WTC11 (cell line): ENCODE measurements around the gene GPR157. TPM values are rescaled to one million over a fixed set of nuclear protein-coding genes. Genes with fewer than 3 reads are reported as not detected.

Source experiments
- ATAC-seq: fragments of 200-7000 bp; cut with Tn5 transposase; 2 replicates; pipeline ENCODE4 v1.10.0; 2021; ENCODE audit warnings: mild to moderate bottlenecking, moderate library complexity
- CTCF ChIA-PET: fragments of 300-600 bp; sonication (Branson Sonifier 250); formaldehyde crosslinking; loops from one replicate; lab custom pipeline; 2021; ENCODE audit warnings: antibody characterized with exemption; lab: Charles Lee
- POLR2A ChIA-PET: fragments of 350-600 bp; sonication (Branson Sonifier 250); formaldehyde crosslinking; loops from one replicate; lab custom pipeline; 2021; ENCODE audit warnings: antibody characterized with exemption; lab: Charles Lee
- DNase-seq: peaks from one replicate; pipeline ENCODE4 v3.0.0; 2021; ENCODE audit warnings: low spot score
- H3K27ac Mint-ChIP-seq: 2 replicates; pipeline ENCODE4 v1.8.0; 2021; ENCODE audit warnings: mixed read lengths
- H3K27me3 Mint-ChIP-seq: 2 replicates; pipeline ENCODE4 v1.8.0; 2021; ENCODE audit warnings: low read depth, mild to moderate bottlenecking, moderate library complexity, mixed read lengths
- H3K36me3 Mint-ChIP-seq: 2 replicates; pipeline ENCODE4 v1.8.0; 2021; ENCODE audit warnings: mixed read lengths
- H3K4me1 Mint-ChIP-seq: 2 replicates; pipeline ENCODE4 v1.8.0; 2022; ENCODE audit warnings: mixed read lengths
- H3K4me3 Mint-ChIP-seq: 2 replicates; pipeline ENCODE4 v1.8.0; 2021; ENCODE audit warnings: mild to moderate bottlenecking, moderate library complexity, mixed read lengths
- H3K9me3 Mint-ChIP-seq: 2 replicates; pipeline ENCODE4 v1.8.0; 2021; ENCODE audit warnings: mixed read lengths
- KAT7 ChIP-seq: sonication (generic); formaldehyde crosslinking; IDR thresholded peaks from 2 replicates; pipeline ENCODE4 v1.8.1; 2023; ENCODE audit warnings: missing genetic modification reagents, mild to moderate bottlenecking, borderline replicate concordance
- NFATC4 ChIP-seq: fragments of 250-450 bp; sonication (Bioruptor Pico); IDR thresholded peaks from 2 replicates; pipeline ENCODE4 v1.9.0; 2021; ENCODE audit warnings: mild to moderate bottlenecking
- PRRX2 ChIP-seq: fragments of 250-450 bp; sonication (Bioruptor Pico); IDR thresholded peaks from 2 replicates; pipeline ENCODE4 v1.8.0; 2021; ENCODE audit warnings: mild to moderate bottlenecking
- SOX15 ChIP-seq: fragments of 250-450 bp; sonication (Bioruptor Pico); IDR thresholded peaks from 2 replicates; pipeline ENCODE4 v1.9.0; 2021; ENCODE audit warnings: mild to moderate bottlenecking
- TEAD4 ChIP-seq: sonication (generic); formaldehyde crosslinking; IDR thresholded peaks from 2 replicates; pipeline ENCODE4 v1.8.0; 2022; ENCODE audit warnings: mild to moderate bottlenecking, missing genetic modification reagents
- TP53 ChIP-seq: sonication (generic); formaldehyde crosslinking; IDR thresholded peaks from 2 replicates; pipeline ENCODE4 v1.8.1; 2023; ENCODE audit warnings: mild to moderate bottlenecking, missing genetic modification reagents
- ZNF232 ChIP-seq: sonication (generic); formaldehyde crosslinking; IDR thresholded peaks from 2 replicates; pipeline ENCODE4 v1.8.0; 2022; ENCODE audit warnings: mild to moderate bottlenecking, missing genetic modification reagents
- total RNA-seq: library from RNA; stranded (reverse); gene quantifications from 3 replicates; pipeline ENCODE4 v1.2.3, GENCODE V29; 2021
- TF ChIP-seq, protein P1 (sequence below): sonication (generic); formaldehyde crosslinking; IDR thresholded peaks from 2 replicates; pipeline ENCODE4 v1.8.1; 2022; ENCODE audit warnings: low read depth, missing genetic modification reagents, borderline replicate concordance
- TF ChIP-seq, protein P2 (sequence below): sonication (generic); formaldehyde crosslinking; IDR thresholded peaks from 2 replicates; pipeline ENCODE4 v1.8.0; 2023; ENCODE audit warnings: mild to moderate bottlenecking, missing genetic modification reagents
- TF ChIP-seq, protein P3 (sequence below): sonication (generic); formaldehyde crosslinking; IDR thresholded peaks from 2 replicates; pipeline ENCODE4 v1.8.1; 2023; ENCODE audit warnings: mild to moderate bottlenecking, moderate library complexity, missing genetic modification reagents
- TF ChIP-seq, protein P4 (sequence below): fragments of 250-450 bp; sonication (Bioruptor Pico); conservative IDR thresholded peaks from 2 replicates; pipeline ENCODE4 v1.9.0; 2021; ENCODE audit warnings: mild to moderate bottlenecking
- TF ChIP-seq, protein P5 (sequence below): fragments of 250-450 bp; sonication (Bioruptor Pico); IDR thresholded peaks from 2 replicates; pipeline ENCODE4 v1.9.0; 2021; ENCODE audit warnings: moderate library complexity, mild to moderate bottlenecking, inconsistent platforms, borderline replicate concordance

Gene GPR157
- total RNA-seq, 1 experiment from 2014 or later, result 6.0 TPM

DNA sequence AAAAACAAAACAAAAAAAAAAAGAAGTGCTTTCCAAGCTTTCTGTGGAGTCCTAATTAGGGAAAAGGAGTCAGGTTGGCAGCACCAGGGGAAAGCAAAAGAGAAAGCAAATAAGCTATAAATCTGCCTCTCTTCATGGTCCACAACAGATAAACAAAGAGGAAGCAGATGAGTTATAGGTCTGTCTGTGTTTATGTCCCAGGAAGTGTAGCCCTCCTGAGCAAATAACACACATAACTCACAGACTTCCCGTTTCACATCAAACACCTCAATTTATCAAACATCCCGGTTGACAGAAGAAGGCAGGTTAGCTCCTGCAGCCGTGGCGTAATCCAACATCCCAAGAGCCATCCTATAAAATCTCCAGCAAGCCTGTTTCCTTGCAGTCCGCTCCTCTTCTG, 53.9 kb downstream of the GPR157 start:
- H3K4me1 Mint-ChIP-seq, result no peaks in the 10 kb centered on the region
- POLR2A ChIA-PET, result no interaction called here
- no peaks in the 10 kb centered on the region for H3K9me3 Mint-ChIP-seq
- no peak for ATAC-seq
- TF ChIP-seq, protein P1, sequence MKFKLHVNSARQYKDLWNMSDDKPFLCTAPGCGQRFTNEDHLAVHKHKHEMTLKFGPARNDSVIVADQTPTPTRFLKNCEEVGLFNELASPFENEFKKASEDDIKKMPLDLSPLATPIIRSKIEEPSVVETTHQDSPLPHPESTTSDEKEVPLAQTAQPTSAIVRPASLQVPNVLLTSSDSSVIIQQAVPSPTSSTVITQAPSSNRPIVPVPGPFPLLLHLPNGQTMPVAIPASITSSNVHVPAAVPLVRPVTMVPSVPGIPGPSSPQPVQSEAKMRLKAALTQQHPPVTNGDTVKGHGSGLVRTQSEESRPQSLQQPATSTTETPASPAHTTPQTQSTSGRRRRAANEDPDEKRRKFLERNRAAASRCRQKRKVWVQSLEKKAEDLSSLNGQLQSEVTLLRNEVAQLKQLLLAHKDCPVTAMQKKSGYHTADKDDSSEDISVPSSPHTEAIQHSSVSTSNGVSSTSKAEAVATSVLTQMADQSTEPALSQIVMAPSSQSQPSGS (CRISPR knock-in tag), result no peak
- no peak for TF ChIP-seq TEAD4 (CRISPR knock-in tag)
- TF ChIP-seq SOX15 (CRISPR knock-in tag), result no peak
- TF ChIP-seq, protein P2, sequence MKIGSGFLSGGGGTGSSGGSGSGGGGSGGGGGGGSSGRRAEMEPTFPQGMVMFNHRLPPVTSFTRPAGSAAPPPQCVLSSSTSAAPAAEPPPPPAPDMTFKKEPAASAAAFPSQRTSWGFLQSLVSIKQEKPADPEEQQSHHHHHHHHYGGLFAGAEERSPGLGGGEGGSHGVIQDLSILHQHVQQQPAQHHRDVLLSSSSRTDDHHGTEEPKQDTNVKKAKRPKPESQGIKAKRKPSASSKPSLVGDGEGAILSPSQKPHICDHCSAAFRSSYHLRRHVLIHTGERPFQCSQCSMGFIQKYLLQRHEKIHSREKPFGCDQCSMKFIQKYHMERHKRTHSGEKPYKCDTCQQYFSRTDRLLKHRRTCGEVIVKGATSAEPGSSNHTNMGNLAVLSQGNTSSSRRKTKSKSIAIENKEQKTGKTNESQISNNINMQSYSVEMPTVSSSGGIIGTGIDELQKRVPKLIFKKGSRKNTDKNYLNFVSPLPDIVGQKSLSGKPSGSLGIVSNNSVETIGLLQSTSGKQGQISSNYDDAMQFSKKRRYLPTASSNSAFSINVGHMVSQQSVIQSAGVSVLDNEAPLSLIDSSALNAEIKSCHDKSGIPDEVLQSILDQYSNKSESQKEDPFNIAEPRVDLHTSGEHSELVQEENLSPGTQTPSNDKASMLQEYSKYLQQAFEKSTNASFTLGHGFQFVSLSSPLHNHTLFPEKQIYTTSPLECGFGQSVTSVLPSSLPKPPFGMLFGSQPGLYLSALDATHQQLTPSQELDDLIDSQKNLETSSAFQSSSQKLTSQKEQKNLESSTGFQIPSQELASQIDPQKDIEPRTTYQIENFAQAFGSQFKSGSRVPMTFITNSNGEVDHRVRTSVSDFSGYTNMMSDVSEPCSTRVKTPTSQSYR (CRISPR knock-in tag), result no peak
- TF ChIP-seq, all 79 proteins: peak for 0
- Mint-ChIP-seq H3K27me3 (no peaks in the 10 kb centered on the region), H3K36me3 (no peaks in the 10 kb centered on the region), H3K27ac (no peak overlapping the region), H3K4me3 (no peak overlapping the region)
- DNase-seq, result no peak
- CTCF ChIA-PET, result interaction anchor here (1.1 kb wide), 1 partner anchor 175 kb away, joined by 3 read pairs; no protein-coding TSS in a partner anchor

DNA sequence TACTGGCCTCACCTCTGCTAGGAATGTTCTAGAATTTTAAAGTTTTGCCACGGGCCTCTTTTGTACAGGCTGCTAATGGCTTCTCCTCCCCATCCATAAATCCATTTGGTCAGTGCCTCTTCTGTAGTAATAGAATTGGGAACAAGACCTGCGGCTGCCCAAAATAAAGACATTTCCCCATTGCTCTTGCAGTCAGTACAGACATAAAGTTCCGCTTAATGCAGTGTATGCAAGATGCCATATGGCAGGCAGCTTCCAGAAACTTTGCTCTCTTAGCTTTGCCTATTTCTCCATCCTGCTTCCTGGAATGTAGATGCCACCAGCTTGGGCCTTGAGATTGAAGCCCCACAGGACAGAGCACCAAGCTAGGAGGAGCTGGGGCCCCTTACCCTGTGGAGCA, 55.8 kb downstream of the GPR157 start:
- no peaks in the 10 kb centered on the region for H3K27me3 Mint-ChIP-seq
- H3K4me1 Mint-ChIP-seq, result peaks cover 13% of the 10 kb centered on the region
- no peak for TF ChIP-seq KAT7 (CRISPR knock-in tag)
- no peak for TF ChIP-seq PRRX2 (CRISPR knock-in tag)
- TF ChIP-seq, protein P3, sequence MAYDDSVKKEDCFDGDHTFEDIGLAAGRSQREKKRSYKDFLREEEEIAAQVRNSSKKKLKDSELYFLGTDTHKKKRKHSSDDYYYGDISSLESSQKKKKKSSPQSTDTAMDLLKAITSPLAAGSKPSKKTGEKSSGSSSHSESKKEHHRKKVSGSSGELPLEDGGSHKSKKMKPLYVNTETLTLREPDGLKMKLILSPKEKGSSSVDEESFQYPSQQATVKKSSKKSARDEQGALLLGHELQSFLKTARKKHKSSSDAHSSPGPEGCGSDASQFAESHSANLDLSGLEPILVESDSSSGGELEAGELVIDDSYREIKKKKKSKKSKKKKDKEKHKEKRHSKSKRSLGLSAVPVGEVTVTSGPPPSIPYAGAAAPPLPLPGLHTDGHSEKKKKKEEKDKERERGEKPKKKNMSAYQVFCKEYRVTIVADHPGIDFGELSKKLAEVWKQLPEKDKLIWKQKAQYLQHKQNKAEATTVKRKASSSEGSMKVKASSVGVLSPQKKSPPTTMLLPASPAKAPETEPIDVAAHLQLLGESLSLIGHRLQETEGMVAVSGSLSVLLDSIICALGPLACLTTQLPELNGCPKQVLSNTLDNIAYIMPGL (CRISPR knock-in tag), result no peak
- TF ChIP-seq, protein P4, sequence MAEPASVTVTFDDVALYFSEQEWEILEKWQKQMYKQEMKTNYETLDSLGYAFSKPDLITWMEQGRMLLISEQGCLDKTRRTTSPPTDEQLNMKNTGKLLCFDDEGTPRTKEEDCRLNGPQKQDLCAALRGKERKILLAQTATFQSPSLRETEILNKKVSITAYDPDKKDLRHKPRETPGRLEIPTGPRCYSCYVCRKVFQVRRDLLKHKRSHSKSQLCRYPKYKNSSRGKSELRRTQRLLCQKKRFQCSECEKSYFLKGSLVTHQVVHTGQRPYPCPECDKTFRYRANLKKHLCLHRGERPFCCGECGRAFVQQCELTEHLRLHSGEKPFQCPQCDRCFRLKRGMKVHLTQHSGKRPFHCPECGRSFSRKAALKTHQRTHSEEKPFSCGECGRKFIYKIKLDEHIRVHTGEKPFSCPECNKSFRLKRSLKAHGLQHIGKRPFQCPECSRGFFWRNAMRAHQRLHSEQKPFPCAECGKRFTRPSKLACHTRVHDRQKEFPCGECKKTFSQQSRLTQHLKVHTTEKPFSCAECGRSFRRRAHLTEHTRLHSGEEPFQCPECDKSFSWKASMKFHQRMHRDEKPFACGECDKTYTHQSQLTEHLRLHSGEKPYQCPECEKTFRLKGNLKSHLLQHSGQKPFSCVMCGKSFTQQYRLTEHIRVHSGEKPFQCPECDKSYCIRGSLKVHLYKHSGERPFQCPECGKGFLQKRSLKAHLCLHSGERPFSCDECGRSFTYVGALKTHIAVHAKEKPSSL (CRISPR knock-in tag), result no peak
- TF ChIP-seq NFATC4, result no peak
- no peak for TF ChIP-seq TP53
- TF ChIP-seq, protein P5, sequence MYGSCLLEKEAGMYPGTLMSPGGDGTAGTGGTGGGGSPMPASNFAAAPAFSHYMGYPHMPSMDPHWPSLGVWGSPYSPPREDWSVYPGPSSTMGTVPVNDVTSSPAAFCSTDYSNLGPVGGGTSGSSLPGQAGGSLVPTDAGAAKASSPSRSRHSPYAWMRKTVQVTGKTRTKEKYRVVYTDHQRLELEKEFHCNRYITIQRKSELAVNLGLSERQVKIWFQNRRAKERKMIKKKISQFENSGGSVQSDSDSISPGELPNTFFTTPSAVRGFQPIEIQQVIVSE (CRISPR knock-in tag), result no peak
- no peak for TF ChIP-seq ZNF232 (CRISPR knock-in tag)
- ChIA-PET CTCF (interaction anchor here (0.6 to 1.0 kb wide), 3 partner anchors 29 to 68 kb away, joined by 3 to 4 read pairs (median 3); no protein-coding TSS in a partner anchor), POLR2A (interaction anchor here (0.6 kb wide), 1 partner anchor 95 kb away, joined by 4 read pairs; no protein-coding TSS in a partner anchor)
- no peak overlapping the region for H3K4me3 Mint-ChIP-seq
- no peaks in the 10 kb centered on the region for H3K36me3 Mint-ChIP-seq
- no peaks in the 10 kb centered on the region for H3K9me3 Mint-ChIP-seq
- DNase-seq (no peak), ATAC-seq (no peak)
- H3K27ac Mint-ChIP-seq, result 0 out of 2 replicates have a peak overlapping the region, but pooled peaks have one; percentile 33
